ENCODE data around the gene EYS. TPM values are rescaled to one million over a fixed set of nuclear protein-coding genes. Genes with fewer than 3 reads are reported as not detected.

Gene EYS
- total and polyA plus RNA-seq, 2 of the 8 experiments (the other 6 are each of a cell fraction or from before 2014, with no cell fraction given), result 0.05 to 0.13 TPM

DNA sequence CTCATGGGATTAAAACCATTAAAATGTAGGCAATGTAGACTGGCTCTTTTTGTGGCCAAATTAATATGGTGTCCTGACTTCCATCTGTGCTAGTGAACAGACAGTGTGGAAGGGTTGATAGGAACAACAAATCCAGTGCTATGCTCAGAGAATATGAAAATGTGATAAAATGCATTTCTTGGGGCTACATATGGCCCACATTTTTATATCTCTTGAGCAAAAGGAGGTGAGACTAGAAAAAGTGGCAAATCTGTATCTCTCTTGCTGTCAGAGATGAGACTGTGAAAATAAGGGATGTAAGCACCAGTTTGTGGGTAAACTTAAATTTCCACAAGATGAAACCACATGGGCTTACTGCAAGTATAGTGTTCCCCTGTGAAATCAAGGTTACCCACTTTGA is 1909.3 kb downstream of the EYS start:
- Histone ChIP-seq H3K18ac (ENCODE audit: extremely low read depth, low read length) (no peak overlapping the region), H3K4me1 (replicated peaks in 1 of 4; ENCODE audit: control insufficient read depth in 3 of 4, insufficient read depth in 4 of 4, low read length in 3 of 4) (no peaks in the 10 kb centered on the region), H3K4me2 (ENCODE audit: insufficient read depth in 1 of 2, low read depth in 2 of 2, low read length in 2 of 2) (no peak overlapping the region), H3K79me2 (ENCODE audit: control insufficient read depth in 1 of 2, insufficient read depth in 2 of 2, low read length in 2 of 2) (no peaks in the 10 kb centered on the region), H2BK120ac (replicated peaks; ENCODE audit: low read depth, low read length) (no peak overlapping the region), H4K20me1 (replicated peaks in 1 of 2; ENCODE audit: control insufficient read depth in 1 of 2, insufficient read depth in 2 of 2, low read length in 2 of 2) (no peaks in the 10 kb centered on the region), H2BK20ac (ENCODE audit: low read length) (no peak overlapping the region), H4K5ac (ENCODE audit: insufficient read length, low read depth, low read length) (no peak overlapping the region), H2BK12ac (ENCODE audit: low read depth, low read length) (no peak overlapping the region), H3K56ac (replicated peaks; ENCODE audit: insufficient read length, low read depth, low read length) (no peak overlapping the region), H3K14ac (ENCODE audit: insufficient read length) (no peak overlapping the region), H3K23me2 (ENCODE audit: low read depth, low read length) (no peaks in the 10 kb centered on the region), H3K4ac (replicated peaks; ENCODE audit: insufficient read length, low read depth, low read length) (no peak overlapping the region), H3K9ac (replicated peaks in 1 of 4; ENCODE audit: extremely low read depth in 1 of 4, low read depth in 3 of 4, low read length in 3 of 4) (no peak overlapping the region), H3K9me3 (ENCODE audit: insufficient read depth in 2 of 2, low read depth in 1 of 2, low read length in 1 of 2) (no peaks in the 10 kb centered on the region), H3K4me3 (ENCODE audit: extremely low read depth in 1 of 4, insufficient read depth in 2 of 4, low read depth in 3 of 4, low read length in 4 of 4) (no peak overlapping the region), H3K79me1 (ENCODE audit: low read depth, low read length) (no peaks in the 10 kb centered on the region), H2BK5ac (ENCODE audit: low read depth, low read length) (no peak overlapping the region), H3K36me3 (ENCODE audit: control insufficient read depth in 2 of 4, insufficient read depth in 4 of 4, low read length in 3 of 4) (no peaks in the 10 kb centered on the region), H3K23ac (ENCODE audit: insufficient read length) (no peak overlapping the region), H4K8ac (ENCODE audit: extremely low read depth, insufficient read depth, low read length) (no peak overlapping the region), H3K27me3 (replicated peaks in 1 of 4; ENCODE audit: control insufficient read depth in 3 of 4, extremely low read depth in 1 of 4, insufficient read depth in 3 of 4, low read length in 3 of 4) (no peaks in the 10 kb centered on the region), H2AFZ (ENCODE audit: low read length) (no peak overlapping the region), H2AK5ac (ENCODE audit: low read depth, low read length) (no peak overlapping the region), H3K27ac (ENCODE audit: low read depth, low read length) (no peak overlapping the region), H4K91ac (replicated peaks; ENCODE audit: insufficient read length, low read length) (no peak overlapping the region), H2BK15ac (ENCODE audit: low read length) (no peak overlapping the region)
- POLR2A ChIA-PET (ENCODE audit: partially characterized antibody), result no interaction called here
- FAIRE-seq (no peak), DNase-seq (ENCODE audit: low read depth in 1 of 2, low spot score in 2 of 2) (no peak)
- CTCF ChIA-PET (ENCODE audit: partially characterized antibody), result interaction anchor here (1.1 kb wide), 1 partner anchor 14 kb away, joined by 3 read pairs; no protein-coding TSS in a partner anchor
- TF ChIP-seq FOSL1 (IDR thresholded peaks at IDR 0.05; ENCODE audit: insufficient read depth, low read depth, low read length) (no peak), CBX5 (IDR thresholded peaks at IDR 0.05; ENCODE audit: low read depth, low read length) (no peak), YY1 (IDR thresholded peaks at IDR 0.05; ENCODE audit: low read depth, low read length) (no peak), KDM5A (IDR thresholded peaks at IDR 0.05; ENCODE audit: low read length) (no peak), TAF1 (IDR thresholded peaks at IDR 0.05; ENCODE audit: low read depth, low read length) (no peak), EGR1 (IDR thresholded peaks at IDR 0.05; ENCODE audit: borderline replicate concordance, low read depth, low read length) (no peak), JUN (IDR thresholded peaks at IDR 0.05; ENCODE audit: low read depth, low read length) (no peak), POLR2AphosphoS5 (IDR thresholded peaks at IDR 0.05; ENCODE audit: low read depth, low read length) (no peak), SRF (IDR thresholded peaks at IDR 0.05; ENCODE audit: low read depth, low read length) (no peak), TEAD4 (IDR thresholded peaks at IDR 0.05; ENCODE audit: low read depth, low read length) (no peak), CREB1 (IDR thresholded peaks at IDR 0.05) (no peak), SUZ12 (IDR thresholded peaks at IDR 0.05; ENCODE audit: low read length) (no peak), GTF2F1 (IDR thresholded peaks at IDR 0.05; ENCODE audit: borderline replicate concordance, low read depth, low read length) (no peak), NANOG (IDR thresholded peaks at IDR 0.05; ENCODE audit: insufficient read depth, low read depth, low read length, poor library complexity, severe bottlenecking) (no peak), CTBP2 (IDR thresholded peaks at IDR 0.05; ENCODE audit: borderline replicate concordance, insufficient read depth, insufficient read length, low read length) (no peak), RNF2 (IDR thresholded peaks at IDR 0.05; ENCODE audit: borderline replicate concordance, low read depth, low read length, missing control alignments, poor library complexity, severe bottlenecking) (no peak)

Data from H1 (cell line).